ENCODE results near the gene TTC27. TPM values are rescaled to one million over a fixed set of nuclear protein-coding genes. Genes with fewer than 3 reads are reported as not detected.

TTC27 gene
- total RNA-seq, 4 donors from 2014 or later, result 7.1 to 20.3 (median 10.4) TPM

DNA sequence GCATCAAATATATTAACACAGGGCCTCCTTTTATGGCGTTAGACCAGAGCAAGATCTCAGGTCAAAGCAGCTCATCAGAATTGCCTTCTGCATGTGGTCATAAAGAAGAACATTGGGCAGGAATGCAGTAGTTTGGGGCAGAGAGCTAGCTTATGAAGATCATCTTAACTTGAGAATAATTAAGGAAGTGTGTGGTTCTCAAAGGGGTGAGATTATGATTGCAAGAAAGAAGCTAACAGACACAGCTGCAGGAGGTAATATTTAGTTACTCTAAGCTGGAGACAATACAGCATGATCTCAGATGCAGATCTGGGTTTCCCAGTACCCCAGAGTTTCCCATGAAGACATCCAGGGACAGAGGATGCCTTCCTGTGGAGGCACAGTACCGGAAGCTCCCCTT lies 91.6 kb downstream of the TTC27 start:
- no peaks in the 10 kb centered on the region for H3K9me3 ChIP-seq
- H3K27me3 ChIP-seq, result no peaks in the 10 kb centered on the region
- in situ Hi-C loops (cut with MboI; ENCODE audit: low pct_ligation_motif_present in 1 of 4, low pct_unique_long_range_greater_than_20kb in 1 of 4, low sequenced_read_pairs in 3 of 4), result no loop called here
- 89 to 100% methylated on average over 1 to 2 of the region's 2 CpGs for WGBS, 2 donors (ENCODE audit: low coverage in 1 of 2)
- no peak overlapping the region for H3K4me3 ChIP-seq
- no peak for DNase-seq
- no peaks in the 10 kb centered on the region for H3K36me3 ChIP-seq
- TF ChIP-seq EP300 (IDR thresholded peaks at IDR 0.05; ENCODE audit: low read depth), result no peak
- TF ChIP-seq, protein P1, sequence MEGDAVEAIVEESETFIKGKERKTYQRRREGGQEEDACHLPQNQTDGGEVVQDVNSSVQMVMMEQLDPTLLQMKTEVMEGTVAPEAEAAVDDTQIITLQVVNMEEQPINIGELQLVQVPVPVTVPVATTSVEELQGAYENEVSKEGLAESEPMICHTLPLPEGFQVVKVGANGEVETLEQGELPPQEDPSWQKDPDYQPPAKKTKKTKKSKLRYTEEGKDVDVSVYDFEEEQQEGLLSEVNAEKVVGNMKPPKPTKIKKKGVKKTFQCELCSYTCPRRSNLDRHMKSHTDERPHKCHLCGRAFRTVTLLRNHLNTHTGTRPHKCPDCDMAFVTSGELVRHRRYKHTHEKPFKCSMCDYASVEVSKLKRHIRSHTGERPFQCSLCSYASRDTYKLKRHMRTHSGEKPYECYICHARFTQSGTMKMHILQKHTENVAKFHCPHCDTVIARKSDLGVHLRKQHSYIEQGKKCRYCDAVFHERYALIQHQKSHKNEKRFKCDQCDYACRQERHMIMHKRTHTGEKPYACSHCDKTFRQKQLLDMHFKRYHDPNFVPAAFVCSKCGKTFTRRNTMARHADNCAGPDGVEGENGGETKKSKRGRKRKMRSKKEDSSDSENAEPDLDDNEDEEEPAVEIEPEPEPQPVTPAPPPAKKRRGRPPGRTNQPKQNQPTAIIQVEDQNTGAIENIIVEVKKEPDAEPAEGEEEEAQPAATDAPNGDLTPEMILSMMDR (IDR thresholded peaks at IDR 0.05), result no peak
- no peak for TF ChIP-seq POLR2AphosphoS5 (IDR thresholded peaks at IDR 0.05)
- no peak for TF ChIP-seq POLR2A (IDR thresholded peaks at IDR 0.05)
- H3K27ac ChIP-seq, result no peak overlapping the region
- intact Hi-C loops (cut with DNase I; ENCODE audit: low total_unique reads), result no loop called here
- H3K4me1 ChIP-seq, result peaks cover 0 to 3% (median 0%) of the 10 kb centered on the region in 4 donors

DNA sequence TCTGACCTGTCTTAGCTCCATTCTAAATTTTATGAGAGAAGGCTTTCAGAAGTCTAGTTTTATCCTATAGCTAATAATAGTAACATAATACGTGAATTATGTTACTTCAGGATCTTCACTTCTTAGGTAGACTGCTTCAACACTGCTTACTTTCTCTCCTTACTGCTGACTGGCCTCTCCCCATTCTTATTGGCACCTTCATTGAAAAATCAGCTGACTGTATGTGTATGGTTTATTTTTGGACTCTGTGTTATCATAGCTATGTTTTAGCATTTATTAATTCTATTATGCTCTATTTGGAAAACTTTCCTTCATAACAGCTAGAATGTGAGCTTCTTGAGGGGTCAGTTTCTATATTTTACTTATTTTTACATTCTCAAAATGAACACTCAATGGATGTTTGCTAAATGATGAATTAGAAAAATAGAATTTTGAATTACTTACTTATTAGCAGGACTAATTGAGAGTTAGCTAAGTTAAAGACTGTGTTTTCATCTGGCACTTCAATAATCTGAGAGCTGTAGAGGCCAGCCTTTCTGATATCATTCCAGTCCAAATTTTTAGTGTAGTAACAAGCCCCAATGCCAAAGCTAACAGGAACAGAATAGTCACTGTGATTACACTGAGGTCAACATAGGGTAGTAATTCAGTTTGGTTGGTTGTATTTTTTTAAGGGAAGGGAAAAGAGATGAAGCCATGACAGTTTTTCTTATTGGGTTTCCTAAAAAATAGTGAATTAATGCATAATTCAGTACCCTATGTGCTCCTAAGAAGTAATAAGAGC lies 92.3 kb downstream of the TTC27 start:
- DNase-seq, result no peak
- H3K9me3 ChIP-seq, result no peaks in the 10 kb centered on the region
- no peak for TF ChIP-seq POLR2A (IDR thresholded peaks at IDR 0.05)
- TF ChIP-seq, protein P1 (IDR thresholded peaks at IDR 0.05), result no peak
- TF ChIP-seq POLR2AphosphoS5 (IDR thresholded peaks at IDR 0.05), result no peak
- no peak for TF ChIP-seq EP300 (IDR thresholded peaks at IDR 0.05; ENCODE audit: low read depth)
- no peak overlapping the region for H3K4me3 ChIP-seq
- in situ Hi-C loops (cut with MboI; ENCODE audit: low pct_ligation_motif_present in 1 of 4, low pct_unique_long_range_greater_than_20kb in 1 of 4, low sequenced_read_pairs in 3 of 4) (no loop called here), intact Hi-C loops (cut with DNase I; ENCODE audit: low total_unique reads) (no loop called here)
- no peaks in the 10 kb centered on the region for H3K36me3 ChIP-seq
- H3K4me1 ChIP-seq, result peaks cover 0 to 3% (median 0%) of the 10 kb centered on the region in 4 donors
- no peaks in the 10 kb centered on the region for H3K27me3 ChIP-seq
- 80 to 100% methylated on average over 1 of the region's 1 CpG for WGBS, 2 donors (ENCODE audit: low coverage in 1 of 2)
- H3K27ac ChIP-seq, result no peak overlapping the region

DNA sequence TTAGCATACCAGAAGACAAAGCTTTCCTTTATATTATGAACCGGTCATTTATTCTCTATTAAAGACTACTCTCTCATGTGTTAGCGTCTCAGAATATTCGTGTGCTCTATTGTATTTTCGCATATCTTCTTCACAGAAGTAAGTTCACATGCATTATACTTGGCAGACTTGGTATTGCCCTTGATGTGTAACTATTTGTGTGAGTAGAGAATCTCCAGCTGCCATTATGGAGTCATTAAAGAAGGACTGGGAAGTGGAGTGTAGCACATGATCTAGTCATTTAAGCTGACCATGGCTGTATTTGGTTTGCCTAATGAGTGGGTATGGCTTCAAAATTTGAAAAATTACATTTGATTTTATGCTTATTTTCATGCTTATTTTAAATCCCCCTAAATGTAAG lies 92.9 kb downstream of the TTC27 start:
- intact Hi-C loops (cut with DNase I; ENCODE audit: low total_unique reads) (no loop called here), in situ Hi-C loops (cut with MboI; ENCODE audit: low pct_ligation_motif_present in 1 of 4, low pct_unique_long_range_greater_than_20kb in 1 of 4, low sequenced_read_pairs in 3 of 4) (no loop called here)
- Histone ChIP-seq H3K9me3 (no peaks in the 10 kb centered on the region), H3K4me3 (no peak overlapping the region), H3K27me3 (no peaks in the 10 kb centered on the region), H3K27ac (no peak overlapping the region), H3K36me3 (no peaks in the 10 kb centered on the region), H3K4me1 (no peaks in the 10 kb centered on the region)
- no peak for DNase-seq
- no peak for TF ChIP-seq POLR2A (IDR thresholded peaks at IDR 0.05)
- TF ChIP-seq, protein P1 (IDR thresholded peaks at IDR 0.05), result no peak
- no peak for TF ChIP-seq EP300 (IDR thresholded peaks at IDR 0.05; ENCODE audit: low read depth)
- no peak for TF ChIP-seq POLR2AphosphoS5 (IDR thresholded peaks at IDR 0.05)
- WGBS, 2 donors (ENCODE audit: low coverage in 1 of 2), result 85 to 93% methylated on average over 4 of the region's 4 CpGs

DNA sequence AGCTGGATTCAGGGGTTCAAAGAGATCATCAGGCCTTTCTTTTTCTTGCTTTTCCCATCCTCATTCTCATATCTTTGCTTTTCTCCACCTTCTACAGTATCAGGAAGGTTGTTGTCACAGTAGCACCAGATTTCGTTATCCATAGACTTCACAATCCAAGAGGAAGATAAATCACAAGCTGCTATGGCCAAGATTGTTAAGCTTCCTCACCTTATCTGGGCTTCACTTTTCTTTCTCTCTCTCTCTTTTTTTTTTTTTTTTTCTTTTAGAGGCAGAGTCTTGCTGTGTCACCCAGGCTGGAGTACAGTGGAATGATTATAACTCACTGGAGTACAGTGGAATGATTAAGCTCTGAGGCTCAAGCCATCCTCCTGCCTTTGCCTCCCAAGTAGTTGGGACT lies 93.5 kb downstream of the TTC27 start:
- TF ChIP-seq, protein P1 (IDR thresholded peaks at IDR 0.05), result no peak
- TF ChIP-seq POLR2AphosphoS5 (IDR thresholded peaks at IDR 0.05) (no peak), EP300 (IDR thresholded peaks at IDR 0.05; ENCODE audit: low read depth) (no peak), POLR2A (IDR thresholded peaks at IDR 0.05) (no peak)
- intact Hi-C loops (cut with DNase I; ENCODE audit: low total_unique reads) (no loop called here), in situ Hi-C loops (cut with MboI; ENCODE audit: low pct_ligation_motif_present in 1 of 4, low pct_unique_long_range_greater_than_20kb in 1 of 4, low sequenced_read_pairs in 3 of 4) (no loop called here)
- Histone ChIP-seq H3K4me1 (no peaks in the 10 kb centered on the region), H3K27ac (no peak overlapping the region), H3K4me3 (no peak overlapping the region), H3K36me3 (no peaks in the 10 kb centered on the region), H3K27me3 (no peaks in the 10 kb centered on the region), H3K9me3 (no peaks in the 10 kb centered on the region)
- no peak for DNase-seq
- 100% methylated on average over 1 of the region's 1 CpG for WGBS, 2 donors (ENCODE audit: low coverage in 1 of 2)
